ENCODE results near the gene OVAAL. TPM values are rescaled to one million over a fixed set of nuclear protein-coding genes. Genes with fewer than 3 reads are reported as not detected.

OVAAL gene
- total and polyA plus RNA-seq, 2 experiments from 2014 or later = not detected

DNA sequence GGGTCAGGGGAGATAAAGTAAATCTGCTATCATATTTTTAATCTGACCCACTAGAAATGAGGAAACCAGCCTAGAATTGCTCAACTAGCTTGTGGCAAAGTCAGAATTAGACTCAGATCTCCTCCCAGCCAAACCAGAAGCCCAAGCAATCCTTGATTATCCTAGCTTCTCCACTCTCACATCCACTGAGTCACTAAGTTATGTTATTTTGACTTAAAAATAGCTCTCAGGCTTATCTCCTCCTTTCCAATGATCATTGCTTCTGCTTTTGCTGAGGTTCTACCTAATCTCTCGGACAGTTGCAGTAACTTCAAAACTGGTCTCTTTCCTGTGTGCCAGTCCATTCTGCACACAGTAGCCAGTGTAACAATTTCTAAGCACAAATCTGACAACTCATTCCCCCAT lies 22.9 kb downstream of the OVAAL start:
- DNase-seq = peak; percentile 81
- no peak overlapping the region for H2AFZ ChIP-seq
- peaks cover 21% of the 10 kb centered on the region for H3F3A ChIP-seq (ENCODE audit: insufficient read depth)
- no peaks in the 10 kb centered on the region for H3K9me3 ChIP-seq (ENCODE audit: low read depth)
- H3K9me2 ChIP-seq (ENCODE audit: insufficient read depth) = no peaks in the 10 kb centered on the region
- H3K36me3 ChIP-seq (ENCODE audit: low read depth) = no peaks in the 10 kb centered on the region
- 57 to 75% methylated on average over 1 of the region's 1 CpG for WGBS, 2 experiments (ENCODE audit: low coverage in 1 of 2, low lambda C conversion rate in 2 of 2, missing lambda C conversion rate in 2 of 2)
- H3K79me2 ChIP-seq (ENCODE audit: insufficient read depth) = no peaks in the 10 kb centered on the region
- no peak overlapping the region for H3K4me3 ChIP-seq
- TF ChIP-seq EZH2 (IDR thresholded peaks at IDR 0.05; ENCODE audit: insufficient read depth, poor library complexity, severe bottlenecking) = no peak
- TF ChIP-seq EZH2phosphoT487 (IDR thresholded peaks at IDR 0.05; ENCODE audit: insufficient read depth, low read depth) = no peak
- peaks cover 28% of the 10 kb centered on the region for H3K4me1 ChIP-seq (ENCODE audit: insufficient read depth)
- H3K4me2 ChIP-seq (ENCODE audit: unreplicated experiment) = no peak overlapping the region
- H3K9ac ChIP-seq = no peak overlapping the region
- H3K27me3 ChIP-seq (replicated peaks; ENCODE audit: insufficient read depth) = no peaks in the 10 kb centered on the region
- in situ Hi-C loops (cut with MboI) = no loop called here
- peak overlapping the region; percentile 56 for H3K27ac ChIP-seq
- no peaks in the 10 kb centered on the region for H4K20me1 ChIP-seq (ENCODE audit: insufficient read depth)

DNA sequence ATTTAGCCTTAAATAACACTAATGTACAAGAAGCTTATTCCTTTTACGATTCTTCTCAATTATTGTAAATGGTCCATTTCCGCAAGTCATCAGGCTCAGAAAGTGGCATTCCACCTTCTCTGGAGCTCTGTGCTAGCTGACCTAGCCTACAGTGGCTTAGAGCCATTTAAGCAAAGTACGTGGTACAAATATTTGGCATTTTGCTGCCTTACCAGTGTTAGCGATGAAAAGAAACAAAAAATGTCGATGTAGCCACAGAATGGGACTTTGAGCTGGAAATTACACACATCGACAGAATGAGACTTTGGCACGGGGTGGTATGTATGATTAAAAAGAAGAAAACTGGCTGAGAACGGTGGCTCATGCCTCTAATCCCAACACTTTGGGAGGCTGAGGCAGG lies 26.1 kb downstream of the OVAAL start:
- Histone ChIP-seq H3F3A (ENCODE audit: insufficient read depth) (peaks cover 27% of the 10 kb centered on the region), H3K4me1 (ENCODE audit: insufficient read depth) (peaks cover 36% of the 10 kb centered on the region), H3K27ac (peak overlapping the region; percentile 54; the same call in 1 of the 2 replicates), H4K20me1 (ENCODE audit: insufficient read depth) (no peaks in the 10 kb centered on the region), H3K9ac (peak overlapping the region; percentile 26; the same call in 1 of the 2 replicates), H3K4me3 (no peak overlapping the region), H3K36me3 (ENCODE audit: low read depth) (no peaks in the 10 kb centered on the region), H3K79me2 (ENCODE audit: insufficient read depth) (no peaks in the 10 kb centered on the region), H3K4me2 (ENCODE audit: unreplicated experiment) (no peak overlapping the region), H3K27me3 (replicated peaks; ENCODE audit: insufficient read depth) (no peaks in the 10 kb centered on the region), H3K9me2 (ENCODE audit: insufficient read depth) (no peaks in the 10 kb centered on the region), H2AFZ (peak overlapping the region; percentile 74), H3K9me3 (ENCODE audit: low read depth) (no peaks in the 10 kb centered on the region)
- TF ChIP-seq EZH2 (IDR thresholded peaks at IDR 0.05; ENCODE audit: insufficient read depth, poor library complexity, severe bottlenecking) = no peak
- TF ChIP-seq EZH2phosphoT487 (IDR thresholded peaks at IDR 0.05; ENCODE audit: insufficient read depth, low read depth) = no peak
- WGBS, 2 experiments (ENCODE audit: low coverage in 1 of 2, low lambda C conversion rate in 2 of 2, missing lambda C conversion rate in 2 of 2) = 63 to 75% methylated on average over 8 of the region's 8 CpGs
- no peak for DNase-seq
- in situ Hi-C loops (cut with MboI) = no loop called here

DNA sequence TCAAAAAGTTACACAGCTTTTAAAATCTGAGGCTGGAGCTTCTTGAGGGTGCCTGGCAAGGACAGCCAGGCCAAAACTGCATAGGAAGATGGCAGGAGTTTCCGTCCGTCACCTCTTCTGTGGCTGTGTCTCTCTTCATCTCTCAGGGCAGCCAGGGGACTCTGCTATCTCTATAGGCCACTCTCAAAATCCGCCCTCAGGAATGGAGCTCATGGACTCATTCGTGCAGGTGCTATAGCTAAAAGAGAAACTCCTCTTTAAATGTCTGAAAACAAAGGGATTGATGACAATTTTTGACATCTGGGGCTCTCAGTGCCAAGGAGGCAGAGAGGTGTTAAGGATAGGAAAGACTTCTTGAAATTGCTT lies 27.2 kb downstream of the OVAAL start:
- peak overlapping the region; percentile 74 for H2AFZ ChIP-seq
- no peaks in the 10 kb centered on the region for H3K36me3 ChIP-seq (ENCODE audit: low read depth)
- peaks cover 26% of the 10 kb centered on the region for H3F3A ChIP-seq (ENCODE audit: insufficient read depth)
- no peaks in the 10 kb centered on the region for H4K20me1 ChIP-seq (ENCODE audit: insufficient read depth)
- no peak overlapping the region for H3K4me3 ChIP-seq
- H3K27ac ChIP-seq = no peak overlapping the region
- in situ Hi-C loops (cut with MboI) = no loop called here
- H3K4me1 ChIP-seq (ENCODE audit: insufficient read depth) = peaks cover 34% of the 10 kb centered on the region
- no peaks in the 10 kb centered on the region for H3K27me3 ChIP-seq (replicated peaks; ENCODE audit: insufficient read depth)
- no peaks in the 10 kb centered on the region for H3K79me2 ChIP-seq (ENCODE audit: insufficient read depth)
- DNase-seq = no peak
- peak overlapping the region; percentile 24 for H3K4me2 ChIP-seq (ENCODE audit: unreplicated experiment)
- H3K9me2 ChIP-seq (ENCODE audit: insufficient read depth) = no peaks in the 10 kb centered on the region
- no peaks in the 10 kb centered on the region for H3K9me3 ChIP-seq (ENCODE audit: low read depth)
- no peak overlapping the region for H3K9ac ChIP-seq
- TF ChIP-seq EZH2 (IDR thresholded peaks at IDR 0.05; ENCODE audit: insufficient read depth, poor library complexity, severe bottlenecking) (no peak), EZH2phosphoT487 (IDR thresholded peaks at IDR 0.05; ENCODE audit: insufficient read depth, low read depth) (no peak)
- 59 to 70% methylated on average over 4 of the region's 4 CpGs for WGBS, 2 experiments (ENCODE audit: low coverage in 1 of 2, low lambda C conversion rate in 2 of 2, missing lambda C conversion rate in 2 of 2)

DNA sequence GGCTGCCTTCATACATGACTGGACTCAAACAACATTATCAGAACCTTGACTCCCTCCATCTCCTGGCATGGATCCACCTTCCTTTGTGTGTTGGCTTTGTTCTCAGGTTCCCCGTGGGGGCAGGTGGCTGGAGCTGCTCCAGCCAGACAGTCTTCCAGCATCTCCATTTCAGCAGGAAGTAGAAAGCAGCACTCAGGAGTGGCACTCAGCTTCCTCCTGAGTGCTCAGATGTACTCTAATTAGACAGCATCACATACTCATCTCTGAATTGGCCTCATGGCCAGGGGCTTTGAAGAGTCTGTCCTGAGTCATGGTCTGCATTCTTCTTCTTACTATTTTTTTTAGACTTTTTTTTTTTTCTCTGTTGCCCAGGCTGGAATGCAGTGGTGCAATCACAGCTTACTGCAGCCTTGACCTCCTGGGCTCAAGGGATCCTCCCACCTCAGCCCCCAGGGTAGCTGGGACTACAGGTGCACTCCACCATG lies 27.9 kb downstream of the OVAAL start:
- 11 to 30% methylated on average over 1 of the region's 1 CpG for WGBS, 2 experiments (ENCODE audit: low coverage in 1 of 2, low lambda C conversion rate in 2 of 2, missing lambda C conversion rate in 2 of 2)
- peak; percentile 81 for DNase-seq

More for the DNA sequence above, 27.9 kb downstream of the OVAAL start:
- Histone ChIP-seq H3K36me3 (ENCODE audit: low read depth) (no peaks in the 10 kb centered on the region), H3K4me1 (ENCODE audit: insufficient read depth) (peaks cover 29% of the 10 kb centered on the region), H3K4me3 (no peak overlapping the region), H3F3A (ENCODE audit: insufficient read depth) (peaks cover 21% of the 10 kb centered on the region), H3K9me2 (ENCODE audit: insufficient read depth) (no peaks in the 10 kb centered on the region), H3K9ac (no peak overlapping the region), H3K9me3 (ENCODE audit: low read depth) (no peaks in the 10 kb centered on the region), H3K27ac (0 out of 2 replicates have a peak overlapping the region, but pooled peaks have one; percentile 2), H3K4me2 (ENCODE audit: unreplicated experiment) (no peak overlapping the region), H3K27me3 (replicated peaks; ENCODE audit: insufficient read depth) (no peaks in the 10 kb centered on the region), H2AFZ (peak overlapping the region; percentile 74; the same call in 1 of the 2 replicates), H4K20me1 (ENCODE audit: insufficient read depth) (no peaks in the 10 kb centered on the region), H3K79me2 (ENCODE audit: insufficient read depth) (no peaks in the 10 kb centered on the region)
- in situ Hi-C loops (cut with MboI) = no loop called here
- TF ChIP-seq EZH2phosphoT487 (IDR thresholded peaks at IDR 0.05; ENCODE audit: insufficient read depth, low read depth) = no peak
- TF ChIP-seq EZH2 (IDR thresholded peaks at IDR 0.05; ENCODE audit: insufficient read depth, poor library complexity, severe bottlenecking) = no peak
